Mesodermal cell (in vitro differentiated cells): ENCODE results near the gene WDR62.
A peak's percentile ranks its signal among the peaks of the same experiment; 100 is the strongest.

Source experiments
- H3K27ac ChIP-seq: 2 replicates; pipeline ENCODE4 v1.7.0; 2013; ENCODE audit warnings: mild to moderate bottlenecking, low read depth, low read length, moderate library complexity; ENCODE audit not compliant: severe bottlenecking
- H3K36me3 ChIP-seq: 2 replicates; pipeline ENCODE4 v1.7.1; 2013; ENCODE audit warnings: mild to moderate bottlenecking, low read length, moderate library complexity; ENCODE audit not compliant: control insufficient read depth, insufficient read depth
- H3K4me1 ChIP-seq: one replicate; pipeline ENCODE4 v1.7.1; 2013; ENCODE audit warnings: mild to moderate bottlenecking, low read length; ENCODE audit not compliant: insufficient read depth, control insufficient read depth, poor library complexity, severe bottlenecking
- H3K4me3 ChIP-seq: 2 replicates; pipeline ENCODE4 v1.7.0; 2013; ENCODE audit warnings: low read length, control low read depth, mild to moderate bottlenecking; ENCODE audit not compliant: insufficient read depth, poor library complexity, severe bottlenecking; ENCODE audit errors: extremely low read depth
- H3K9me3 ChIP-seq: 2 replicates; pipeline ENCODE4 v1.7.1; 2013; ENCODE audit warnings: mild to moderate bottlenecking, low read length, moderate library complexity; ENCODE audit not compliant: control insufficient read depth
- WGBS, 2 experiments: methylation state at CpG; one replicate each; pipeline ENCODE4 v1.1.5; 2013; ENCODE audit warnings: missing lambda C conversion rate in 2 of 2; ENCODE audit not compliant: insufficient coverage in 2 of 2; 5-methylcytosine and 5-hydroxymethylcytosine counted together

The WDR62 gene

DNA sequence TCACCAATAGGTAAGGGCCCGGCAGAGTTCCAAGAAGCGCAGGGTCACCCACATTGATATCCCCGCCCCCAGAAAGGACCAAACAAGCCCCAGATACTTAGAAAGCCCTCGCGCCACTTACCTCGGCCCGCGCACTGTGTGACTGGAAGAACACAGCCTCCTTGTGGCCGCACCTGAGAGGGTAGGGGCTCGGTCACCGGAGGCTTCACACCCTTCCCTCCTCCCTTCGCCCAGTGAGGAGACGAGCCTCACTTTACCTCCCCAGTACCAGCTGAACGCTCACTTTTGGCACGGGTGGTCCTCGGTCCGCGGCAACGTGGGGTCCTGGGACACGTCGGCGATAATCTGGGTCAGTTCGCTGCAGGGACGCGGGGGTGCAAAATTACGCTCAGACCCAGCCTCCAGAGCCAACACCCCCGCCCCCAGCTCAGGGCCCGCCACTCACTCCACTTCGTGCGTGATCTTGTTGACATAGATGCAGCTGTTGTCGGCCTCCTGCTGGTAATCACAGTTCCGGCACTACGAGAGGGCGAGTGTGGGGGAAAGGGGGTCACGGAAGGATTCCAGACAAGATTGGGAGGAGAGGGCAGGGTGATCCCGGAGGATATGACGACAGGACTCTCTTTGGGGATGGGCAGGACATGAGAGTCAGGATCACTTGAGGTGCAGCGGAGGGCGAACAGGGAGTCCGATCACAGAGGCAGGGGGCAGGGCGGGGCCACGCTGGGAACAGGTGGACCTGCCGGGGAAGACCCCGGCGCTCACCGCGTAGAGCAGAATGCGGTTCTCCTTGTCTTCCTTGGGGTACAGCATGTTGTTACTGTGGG lies 59.4 kb downstream of the WDR62 start:
- peak overlapping the region; percentile 74 for H3K27ac ChIP-seq
- no peaks in the 10 kb centered on the region for H3K9me3 ChIP-seq
- H3K36me3 ChIP-seq: peaks cover 53% of the 10 kb centered on the region
- peak overlapping the region; percentile 81 for H3K4me3 ChIP-seq
- H3K4me1 ChIP-seq: peaks cover 8% of the 10 kb centered on the region
- WGBS, 2 experiments: 11 to 18% methylated on average over 28 to 33 of the region's 48 CpGs

DNA sequence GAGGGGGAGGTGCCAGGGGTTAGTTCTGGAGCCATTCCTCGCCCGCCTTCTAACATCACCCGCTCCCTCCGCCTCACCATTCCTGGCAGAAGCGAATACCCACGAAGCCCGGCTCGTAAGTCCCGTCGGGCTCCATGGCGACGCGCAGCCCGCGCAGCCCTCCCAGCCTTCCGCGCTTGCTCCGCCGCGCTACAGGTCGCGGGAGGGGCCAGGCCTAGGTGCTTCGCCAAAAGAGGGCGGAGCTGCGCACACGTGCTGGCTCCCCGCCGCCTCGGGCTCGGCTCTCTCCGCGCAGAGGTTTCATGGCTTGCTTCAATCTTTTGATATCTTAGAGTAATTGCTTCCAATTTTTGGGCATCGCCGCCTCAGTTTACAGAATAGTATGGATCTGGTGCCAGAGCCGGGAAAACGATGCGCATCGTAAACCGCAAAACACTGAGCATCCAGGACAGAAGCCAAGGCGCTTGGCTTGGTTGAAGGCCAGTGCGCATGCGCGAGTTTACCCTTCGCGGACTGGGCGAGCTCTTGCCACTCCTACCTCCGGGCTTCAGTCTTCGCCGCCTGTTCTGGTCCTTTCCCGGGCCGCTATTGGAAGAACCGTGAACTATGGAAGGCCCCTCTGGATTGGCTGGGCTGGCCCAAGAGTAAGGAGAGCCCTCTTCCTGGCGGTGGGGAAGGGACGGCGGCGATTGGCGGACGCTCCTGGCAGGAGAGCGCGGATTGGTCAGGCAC lies 60.2 kb downstream of the WDR62 start, which contains the start of gene POLR2I:
TSS of gene POLR2I (minus strand) at position 155 of the 732 bp plus-strand sequence. CDS start at position 136, 19 bp downstream.
- Histone ChIP-seq H3K27ac (peak within 1 kb of the TSS; percentile 76), H3K4me1 (peaks cover 8% of the 10 kb centered on the region), H3K4me3 (peak within 1 kb of the TSS; percentile 81), H3K36me3 (peaks cover 61% of the 10 kb centered on the region), H3K9me3 (no peaks in the 10 kb centered on the region)
- WGBS, 2 experiments: 0% methylated on average over 44 to 52 of the region's 60 CpGs

DNA sequence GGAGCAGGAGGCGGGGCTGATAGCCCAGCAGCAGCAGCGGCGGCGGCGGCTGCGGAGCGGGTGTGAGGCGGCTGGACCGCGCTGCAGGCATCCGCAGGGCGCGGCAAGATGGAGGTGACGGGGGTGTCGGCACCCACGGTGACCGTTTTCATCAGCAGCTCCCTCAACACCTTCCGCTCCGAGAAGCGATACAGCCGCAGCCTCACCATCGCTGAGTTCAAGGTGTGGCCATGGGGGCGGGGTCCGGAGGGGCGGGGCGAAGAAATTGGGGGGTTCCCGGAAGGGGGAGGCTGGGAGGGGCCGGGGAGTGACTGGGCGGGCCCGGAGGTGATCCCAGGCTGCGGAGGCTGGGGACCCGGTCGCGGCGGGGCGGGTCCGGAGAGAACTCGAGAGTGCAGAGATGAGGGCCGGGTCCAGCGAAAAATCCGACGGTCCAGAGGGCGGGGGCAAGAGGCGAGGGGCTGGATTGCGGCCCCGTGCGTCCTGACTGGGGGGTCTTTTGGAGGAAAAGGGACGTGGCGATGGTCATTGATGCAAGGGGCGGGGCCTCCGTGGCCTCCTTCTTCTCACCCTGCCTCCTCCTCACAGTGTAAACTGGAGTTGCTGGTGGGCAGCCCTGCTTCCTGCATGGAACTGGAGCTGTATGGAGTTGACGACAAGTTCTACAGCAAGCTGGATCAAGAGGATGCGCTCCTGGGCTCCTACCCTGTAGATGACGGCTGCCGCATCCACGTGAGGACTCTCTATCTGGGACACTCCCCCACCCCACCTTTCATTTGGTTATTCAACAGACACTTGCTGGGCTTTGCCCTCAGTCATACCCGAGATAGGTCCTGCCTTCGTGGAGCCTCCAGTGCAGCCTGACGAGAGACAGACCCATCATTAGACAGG lies 61.0 kb downstream of the WDR62 start, which contains the start of gene TBCB:
TSS of gene TBCB (plus strand) at position 16 of the 891 bp plus-strand sequence. CDS start at position 109, 93 bp downstream.
- Histone ChIP-seq H3K9me3 (no peaks in the 10 kb centered on the region), H3K27ac (peak within 1 kb of the TSS; percentile 76), H3K4me1 (peaks cover 8% of the 10 kb centered on the region), H3K4me3 (peak within 1 kb of the TSS; percentile 81), H3K36me3 (peaks cover 69% of the 10 kb centered on the region)
- WGBS, 2 experiments: 5 to 11% methylated on average over 32 to 40 of the region's 59 CpGs

DNA sequence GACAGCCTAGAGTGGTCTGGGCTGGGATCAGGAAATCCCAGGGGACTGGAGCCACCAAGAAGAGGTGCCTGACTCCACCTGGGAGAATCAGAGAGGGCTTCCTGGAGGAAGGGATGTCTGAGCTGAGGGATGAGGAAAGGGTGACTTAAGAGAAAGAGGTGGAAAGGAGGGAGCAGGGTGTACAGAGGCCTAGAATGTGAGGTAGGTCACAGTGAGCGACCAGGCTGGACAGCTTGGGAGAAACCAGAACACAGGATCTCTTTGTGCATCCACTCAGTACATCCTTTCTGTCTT lies 61.6 kb downstream of the WDR62 start:
- H3K9me3 ChIP-seq: no peaks in the 10 kb centered on the region
- 100% methylated on average over 1 of the region's 1 CpG for WGBS, 2 experiments
- peaks cover 71% of the 10 kb centered on the region for H3K36me3 ChIP-seq
- H3K27ac ChIP-seq: peak overlapping the region; percentile 76
- H3K4me1 ChIP-seq: peaks cover 8% of the 10 kb centered on the region
- peak overlapping the region; percentile 81 for H3K4me3 ChIP-seq

DNA sequence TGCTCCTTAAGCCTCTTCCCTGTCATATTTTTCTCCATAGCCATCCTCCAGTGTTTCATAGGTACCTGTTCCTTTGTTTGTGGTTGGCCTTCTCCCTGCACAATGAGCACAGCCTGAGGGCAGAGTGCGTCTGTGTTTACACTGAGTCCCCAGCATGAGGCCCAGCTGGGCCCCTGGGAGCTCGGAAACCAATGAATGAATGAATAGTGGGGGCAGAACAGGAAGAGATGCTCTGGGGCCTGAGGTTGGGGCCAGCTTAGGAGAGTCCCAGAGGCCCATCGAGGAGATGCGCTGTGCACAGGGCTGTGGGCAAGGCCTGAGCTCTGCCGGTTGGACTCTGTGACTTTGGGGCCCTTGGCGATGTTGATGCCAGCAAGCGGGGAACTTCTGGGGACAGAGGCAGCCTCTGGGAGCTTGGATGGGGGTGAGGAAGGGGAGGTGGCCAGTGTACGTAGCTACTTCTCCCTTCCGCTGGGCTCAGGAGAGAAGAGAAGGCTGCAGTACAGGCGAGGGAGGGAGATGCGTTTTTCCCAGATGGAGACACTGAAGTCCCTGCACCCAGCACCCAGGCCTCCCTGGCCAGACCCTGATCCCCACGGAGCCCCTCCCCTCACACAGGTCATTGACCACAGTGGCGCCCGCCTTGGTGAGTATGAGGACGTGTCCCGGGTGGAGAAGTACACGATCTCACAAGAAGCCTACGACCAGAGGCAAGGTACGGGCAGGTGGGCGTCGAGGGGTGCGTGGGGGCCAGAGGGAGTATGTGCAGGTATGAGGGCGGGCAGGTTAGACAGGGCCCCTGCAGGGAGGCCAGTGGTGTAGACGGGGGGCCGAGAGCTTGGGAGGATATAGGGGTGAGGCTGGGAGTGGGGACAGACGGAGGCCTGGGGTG lies 65.6 kb downstream of the WDR62 start:
- 93 to 98% methylated on average over 13 to 24 of the region's 26 CpGs for WGBS, 2 experiments
- no peak overlapping the region for H3K4me3 ChIP-seq
- H3K4me1 ChIP-seq: peaks cover 8% of the 10 kb centered on the region
- no peak overlapping the region for H3K27ac ChIP-seq
- H3K36me3 ChIP-seq: peaks cover 85% of the 10 kb centered on the region
- no peaks in the 10 kb centered on the region for H3K9me3 ChIP-seq

DNA sequence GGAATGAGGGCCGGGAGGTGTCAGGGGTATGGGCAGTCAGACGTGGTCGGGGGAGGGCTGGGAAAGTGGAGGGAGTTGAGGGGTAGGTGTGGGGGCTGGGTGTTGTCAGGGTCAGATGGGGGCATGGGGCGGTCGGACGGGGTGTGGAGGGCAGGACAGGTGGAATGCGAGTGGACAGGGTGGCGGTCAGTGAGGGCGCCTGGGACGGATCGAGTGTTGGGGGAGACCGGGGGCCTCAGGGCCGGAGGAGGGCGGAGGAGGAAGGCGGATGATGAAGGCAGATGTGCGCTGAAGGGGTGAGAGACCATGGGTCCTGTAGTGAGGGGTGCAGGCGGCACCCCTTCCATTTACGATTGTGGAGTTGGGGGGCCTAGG lies 66.3 kb downstream of the WDR62 start:
- H3K4me3 ChIP-seq: no peak overlapping the region
- no peak overlapping the region for H3K27ac ChIP-seq
- H3K9me3 ChIP-seq: no peaks in the 10 kb centered on the region
- peaks cover 7% of the 10 kb centered on the region for H3K4me1 ChIP-seq
- peaks cover 91% of the 10 kb centered on the region for H3K36me3 ChIP-seq
- WGBS, 2 experiments: 96 to 99% methylated on average over 17 to 18 of the region's 18 CpGs

- Histone ChIP-seq H3K36me3 (peaks cover 87% of the 10 kb centered on the region), H3K9me3 (no peaks in the 10 kb centered on the region), H3K4me1 (peaks cover 1% of the 10 kb centered on the region), H3K4me3 (no peak overlapping the region), H3K27ac (no peak overlapping the region)
- WGBS, 2 experiments: 93 to 95% methylated on average over 39 to 45 of the region's 49 CpGs
Measured at GRCh38 chr19:36121486-36122124, 66.9 kb downstream of the WDR62 start.

GRCh38 chr19:36125557-36125956 lies 70.9 kb downstream of the WDR62 start:
- WGBS, 2 experiments: 92 to 98% methylated on average over 7 to 9 of the region's 9 CpGs
- Histone ChIP-seq H3K4me1 (no peaks in the 10 kb centered on the region), H3K36me3 (peaks cover 49% of the 10 kb centered on the region), H3K4me3 (no peak overlapping the region), H3K9me3 (no peaks in the 10 kb centered on the region), H3K27ac (no peak overlapping the region)

GRCh38 chr19:36128392-36128736 lies 73.7 kb downstream of the WDR62 start:
- 20 to 34% methylated on average over 6 to 7 of the region's 10 CpGs for WGBS, 2 experiments
- peak overlapping the region; percentile 50 for H3K4me3 ChIP-seq
- no peaks in the 10 kb centered on the region for H3K4me1 ChIP-seq

More at GRCh38 chr19:36128392-36128736, 73.7 kb downstream of the WDR62 start:
- Histone ChIP-seq H3K27ac (peak overlapping the region; percentile 93), H3K36me3 (peaks cover 25% of the 10 kb centered on the region), H3K9me3 (no peaks in the 10 kb centered on the region)
